Inferior parietal cortex (tissue), 1 donor: ENCODE results near the gene KRTAP4-8.
"Not testable (repeated sequence)": the region's sequence is repeated elsewhere in the genome, so short reads cannot be mapped to it uniquely, and the experiment has no call there.

ENCODE experiments used
- DNase-seq: peaks from one replicate; pipeline ENCODE4 v3.0.0-alpha.2; 2016; ENCODE audit errors: extremely low spot score

KRTAP4-8 gene

DNA sequence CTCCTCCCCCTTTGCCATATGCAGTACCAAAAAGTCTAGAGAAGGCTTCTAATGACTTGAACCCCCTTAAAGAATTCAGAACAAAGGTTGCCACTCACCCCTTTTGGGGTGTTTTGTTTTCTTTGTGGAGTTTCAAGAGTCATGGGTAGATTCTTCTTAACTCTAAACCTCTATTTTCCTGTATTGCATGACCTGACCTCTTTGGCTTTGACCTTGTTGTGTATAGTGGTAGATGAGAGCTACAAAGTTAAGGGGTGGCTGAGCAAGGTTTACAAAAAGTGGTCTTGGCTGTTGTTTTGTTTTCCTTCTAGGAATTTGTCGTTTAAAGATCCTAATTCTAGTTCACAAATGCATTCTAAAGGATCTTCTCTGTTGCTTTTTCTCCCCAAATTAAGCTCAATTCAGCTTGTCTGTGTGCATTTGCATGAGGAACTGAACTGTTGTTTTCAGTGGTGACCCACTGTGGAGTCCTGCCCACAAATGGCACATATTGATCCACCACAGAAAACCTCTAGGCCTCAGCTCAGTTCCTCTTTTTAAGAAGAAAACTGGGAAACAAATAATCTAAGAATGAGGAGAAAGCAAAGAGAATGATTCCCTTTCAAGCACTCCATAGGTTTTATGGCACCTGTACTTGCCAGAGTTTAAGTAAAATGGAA lies 10.9 kb upstream of the KRTAP4-8 start:
- DNase-seq: not testable (repeated sequence)

DNA sequence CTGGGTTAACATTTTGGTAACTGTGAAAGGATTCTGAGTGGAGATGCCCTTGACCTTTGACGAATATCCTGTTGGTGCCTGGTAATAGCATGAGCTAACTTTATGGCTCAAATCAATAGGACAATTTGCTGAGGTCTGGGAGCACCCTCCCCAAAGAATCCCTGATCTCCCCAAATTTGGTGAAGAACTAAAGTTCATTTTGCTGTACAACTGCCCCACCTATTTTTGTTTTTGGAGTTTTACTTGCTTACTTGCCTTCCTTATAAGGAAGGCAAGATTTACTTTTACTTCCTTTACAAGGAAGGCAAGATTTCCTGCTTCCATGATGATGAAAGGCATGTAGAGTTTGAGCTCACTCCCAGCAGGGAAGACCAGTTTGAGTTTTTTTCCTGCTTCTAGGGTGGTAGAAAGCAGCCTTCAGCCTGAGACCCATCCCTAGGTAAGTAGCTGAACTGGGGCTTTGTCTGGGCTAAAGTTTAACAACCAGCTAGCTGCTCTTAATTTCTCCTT lies 10.1 kb upstream of the KRTAP4-8 start:
- DNase-seq: no peak

DNA sequence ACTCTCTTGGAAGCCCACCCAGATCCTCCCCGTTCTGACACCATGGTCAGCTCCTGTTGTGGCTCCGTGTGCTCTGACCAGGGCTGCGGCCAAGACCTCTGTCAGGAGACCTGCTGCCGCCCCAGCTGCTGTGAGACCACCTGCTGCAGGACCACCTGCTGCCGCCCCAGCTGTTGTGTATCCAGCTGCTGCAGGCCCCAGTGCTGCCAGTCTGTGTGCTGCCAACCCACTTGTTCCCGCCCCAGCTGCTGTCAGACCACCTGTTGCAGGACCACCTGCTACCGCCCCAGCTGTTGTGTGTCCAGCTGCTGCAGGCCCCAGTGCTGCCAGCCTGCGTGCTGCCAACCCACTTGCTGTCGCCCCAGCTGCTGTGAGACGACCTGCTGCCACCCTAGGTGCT lies 7.4 kb upstream of the KRTAP4-8 start, which contains the start of gene KRTAP4-9:
TSS of gene KRTAP4-9 (plus strand) at position 43 of the 400 bp plus-strand sequence. CDS start at position 43, 0 bp downstream.
- not testable (repeated sequence) for DNase-seq

DNA sequence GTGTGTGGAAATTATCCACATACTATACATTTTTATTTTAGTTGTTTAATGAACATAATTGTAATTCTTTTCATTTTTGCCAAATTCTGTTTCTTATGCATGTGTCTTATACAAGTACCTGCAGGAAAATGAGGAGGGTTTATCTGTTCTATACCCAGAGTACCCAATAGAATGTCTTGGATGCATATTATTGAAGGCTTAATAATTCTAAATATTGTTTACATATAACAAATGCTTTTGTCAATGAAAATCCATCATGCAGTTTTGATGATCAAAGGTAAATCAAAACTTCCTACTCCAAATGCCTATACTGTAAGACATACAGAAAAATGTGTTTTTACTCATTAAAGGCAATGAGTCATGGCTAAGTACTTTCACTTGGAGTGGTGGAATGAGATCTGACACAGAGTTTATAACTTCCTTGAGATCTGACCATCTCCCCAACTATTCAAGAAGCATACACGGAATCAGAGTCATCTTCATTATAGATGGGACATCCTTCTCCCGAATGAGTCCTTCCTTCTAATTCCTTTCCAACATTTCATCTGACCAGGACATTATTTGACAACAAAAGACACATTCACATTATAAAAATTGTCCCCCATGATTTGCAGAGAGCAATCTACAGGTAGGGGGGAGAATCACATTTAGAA lies 6.6 kb upstream of the KRTAP4-8 start:
- not testable (repeated sequence) for DNase-seq

DNA sequence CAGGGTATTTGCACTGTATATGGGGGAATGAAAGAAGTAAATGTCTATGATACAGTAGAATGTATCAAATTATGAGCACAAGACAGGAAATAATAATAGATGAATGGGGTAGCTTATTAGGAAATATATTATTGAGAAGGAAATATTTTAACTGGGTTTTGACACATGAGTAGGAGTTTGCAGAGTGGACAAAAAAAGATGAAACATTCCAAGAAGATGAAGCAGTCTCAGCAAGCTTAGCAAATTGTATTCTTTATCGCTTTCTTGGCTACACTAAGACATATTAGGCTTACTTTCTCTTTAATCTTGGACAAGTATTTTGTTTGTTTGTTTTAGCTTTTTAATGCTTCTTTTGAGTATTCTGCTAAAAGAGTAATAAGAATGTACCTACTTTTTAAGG lies 6.0 kb upstream of the KRTAP4-8 start:
- DNase-seq: no peak

DNA sequence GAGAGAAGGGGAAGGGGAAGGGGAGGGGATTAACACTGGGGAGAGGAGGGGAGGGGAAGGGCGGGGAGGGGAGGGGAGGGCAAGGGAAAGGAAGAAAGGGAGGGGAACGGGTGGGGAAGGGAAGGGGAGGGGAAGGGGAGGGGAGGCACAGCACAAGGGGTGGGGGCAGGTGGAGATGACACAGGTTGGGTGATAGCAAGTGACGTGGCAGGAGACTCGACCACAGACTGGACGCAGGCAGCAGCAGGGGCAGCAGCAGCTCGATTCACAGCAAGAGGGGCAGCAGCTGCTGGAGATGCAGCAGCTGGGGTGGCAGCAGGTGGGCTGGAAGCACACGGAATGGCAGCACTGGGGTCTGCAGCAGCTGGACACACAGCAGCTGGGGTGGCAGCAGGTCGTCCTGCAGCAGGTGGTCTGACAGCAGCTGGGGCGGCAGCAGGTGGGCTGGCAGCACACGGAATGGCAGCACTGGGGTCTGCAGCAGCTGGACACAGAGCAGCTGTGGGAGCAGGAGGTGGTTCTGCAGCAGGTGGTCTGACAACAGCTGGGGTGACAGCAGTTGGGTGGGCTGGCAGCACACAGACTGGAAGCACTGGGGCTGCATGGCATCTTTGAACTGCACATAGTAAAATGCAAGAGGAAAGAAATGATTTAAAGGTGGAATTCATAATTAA lies 3.8 kb upstream of the KRTAP4-8 start, which contains the start of gene KRTAP4-16:
TSS of gene KRTAP4-16 (minus strand) at position 624 of the 674 bp plus-strand sequence. CDS start at position 624, 0 bp downstream.
- DNase-seq: no peak

DNA sequence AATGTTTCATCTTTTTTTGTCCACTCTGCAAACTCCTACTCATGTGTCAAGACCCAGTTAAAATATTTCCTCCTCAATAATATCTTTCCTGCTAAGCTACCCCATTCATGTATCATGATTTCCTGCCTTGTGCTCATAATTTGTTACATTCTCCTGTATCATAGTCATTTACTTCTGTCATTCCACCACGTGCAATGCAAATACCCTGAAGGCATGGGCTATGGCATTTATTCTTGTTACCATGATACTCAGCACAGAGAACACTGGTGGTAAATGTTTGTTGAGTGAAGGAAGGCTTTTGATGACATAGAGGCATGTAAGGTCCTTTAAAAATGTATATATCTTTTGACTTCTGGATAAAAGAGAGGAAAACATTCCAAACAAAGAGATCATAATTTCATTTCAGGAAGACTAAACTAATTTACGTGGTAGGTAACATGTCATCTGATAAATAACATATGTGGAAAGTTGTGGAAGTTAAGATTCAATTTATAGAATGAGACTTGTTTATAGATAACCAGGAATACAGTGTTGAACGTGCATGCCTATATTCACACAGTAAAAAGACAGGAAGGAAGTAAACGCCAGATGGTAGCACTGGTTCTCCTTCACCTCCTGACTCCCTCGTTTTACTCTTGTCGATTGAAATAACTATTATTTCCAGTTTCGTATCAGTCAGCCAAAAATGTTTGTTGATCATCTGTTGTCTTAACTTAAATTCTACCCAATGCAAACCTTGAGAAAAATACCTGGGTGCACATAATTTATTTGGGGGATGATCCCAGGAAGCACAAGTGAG lies 1.9 kb upstream of the KRTAP4-8 start:
- DNase-seq: not testable (repeated sequence)

DNA sequence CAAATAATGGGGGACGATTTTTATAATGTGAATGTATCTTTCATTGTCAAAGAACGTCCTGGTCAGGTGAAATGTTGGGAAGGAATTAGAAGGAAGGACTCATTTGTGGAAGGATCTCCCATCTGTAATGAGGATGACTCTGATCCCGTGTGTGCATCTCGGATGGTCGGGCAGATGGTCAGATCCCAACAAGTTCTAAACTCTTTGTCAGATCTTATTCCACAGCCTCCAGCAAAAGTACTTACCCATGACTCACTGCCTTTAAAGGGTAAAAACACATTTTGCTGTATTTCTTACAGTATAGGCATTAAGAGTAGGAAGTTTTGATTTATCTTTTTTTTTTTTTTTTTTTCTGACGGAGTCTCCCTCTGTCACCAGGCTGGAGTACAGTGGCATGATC lies 539 bp upstream of the KRTAP4-8 start:
- DNase-seq: no peak

DNA sequence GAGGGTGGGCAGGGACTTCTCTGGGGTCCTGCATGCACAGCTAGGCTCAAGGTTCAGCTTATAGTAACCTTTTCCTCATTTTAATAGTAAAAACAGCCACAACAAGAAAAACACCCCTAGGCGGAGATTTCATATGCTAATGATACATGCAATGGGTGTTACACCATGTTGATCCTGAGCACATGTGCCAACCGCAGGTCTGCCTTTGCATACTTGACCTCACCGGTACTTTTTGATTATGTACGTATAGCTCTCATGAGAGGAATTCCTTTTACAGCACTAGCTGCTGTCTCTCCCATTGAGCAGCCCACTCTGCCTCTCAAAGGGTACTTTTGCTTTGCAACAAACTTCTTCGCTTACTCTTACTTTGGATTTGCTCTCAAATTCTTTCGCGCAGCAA lies 1.9 kb downstream of the KRTAP4-8 start:
- DNase-seq: no peak

DNA sequence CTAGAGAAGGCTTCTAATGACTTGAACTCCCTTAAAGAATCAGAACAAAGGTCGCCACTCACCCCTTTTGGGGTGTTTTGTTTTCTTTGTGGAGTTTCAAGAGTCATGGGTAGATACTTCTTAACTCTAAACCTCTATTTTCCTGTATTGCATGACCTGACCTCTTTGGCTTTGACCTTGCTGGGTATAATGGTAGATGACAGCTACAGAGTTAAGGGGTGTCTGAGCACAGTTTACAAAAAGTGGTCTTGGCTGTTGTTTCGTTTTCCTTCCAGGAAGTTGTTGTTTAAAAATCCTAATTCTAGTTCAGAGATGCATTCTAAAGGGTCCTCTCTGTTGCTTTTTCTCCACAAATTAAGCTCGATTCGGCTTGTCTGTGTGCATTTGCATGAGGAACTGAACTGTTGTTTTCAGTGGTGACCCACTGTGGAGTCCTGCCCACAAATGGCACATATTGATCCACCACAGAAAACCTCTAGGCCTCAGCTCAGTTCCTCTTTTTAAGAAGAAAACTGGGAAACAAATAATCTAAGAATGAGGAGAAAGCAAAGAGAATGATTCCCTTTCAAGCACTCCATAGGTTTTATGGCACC lies 9.1 kb downstream of the KRTAP4-8 start:
- DNase-seq: not testable (repeated sequence)

DNA sequence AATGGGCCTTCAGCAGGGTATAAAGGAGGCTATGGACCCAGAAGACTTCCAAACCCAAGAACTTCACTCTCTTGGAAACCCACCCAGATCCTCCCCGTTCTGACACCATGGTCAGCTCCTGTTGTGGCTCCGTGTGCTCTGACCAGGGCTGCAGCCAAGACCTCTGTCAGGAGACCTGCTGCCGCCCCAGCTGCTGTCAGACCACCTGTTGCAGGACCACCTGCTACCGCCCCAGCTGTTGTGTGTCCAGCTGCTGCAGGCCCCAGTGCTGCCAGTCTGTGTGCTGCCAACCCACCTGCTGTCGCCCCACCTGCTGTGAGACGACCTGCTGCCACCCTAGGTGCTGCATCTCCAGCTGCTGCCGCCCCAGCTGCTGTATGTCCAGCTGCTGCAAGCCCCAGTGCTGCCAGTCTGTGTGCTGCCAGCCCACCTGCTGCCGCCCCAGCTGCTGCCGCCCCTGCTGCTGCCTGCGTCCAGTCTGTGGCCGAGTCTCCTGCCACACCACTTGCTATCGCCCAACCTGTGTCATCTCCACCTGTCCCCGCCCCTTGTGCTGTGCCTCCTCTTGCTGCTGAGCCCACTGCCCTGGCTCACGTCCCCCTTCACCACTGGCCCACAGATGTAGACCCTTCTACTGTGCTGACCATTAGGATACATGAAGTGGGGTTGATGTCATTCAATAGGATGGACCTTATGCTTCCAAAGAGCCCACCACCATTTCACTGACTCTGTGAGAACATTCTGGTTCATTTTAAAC lies 13.7 kb downstream of the KRTAP4-8 start, which contains the start of gene KRTAP4-7:
TSS of gene KRTAP4-7 (plus strand) at position 51 of the 757 bp plus-strand sequence. CDS start at position 108, 57 bp downstream.
- DNase-seq: not testable (repeated sequence)

DNA sequence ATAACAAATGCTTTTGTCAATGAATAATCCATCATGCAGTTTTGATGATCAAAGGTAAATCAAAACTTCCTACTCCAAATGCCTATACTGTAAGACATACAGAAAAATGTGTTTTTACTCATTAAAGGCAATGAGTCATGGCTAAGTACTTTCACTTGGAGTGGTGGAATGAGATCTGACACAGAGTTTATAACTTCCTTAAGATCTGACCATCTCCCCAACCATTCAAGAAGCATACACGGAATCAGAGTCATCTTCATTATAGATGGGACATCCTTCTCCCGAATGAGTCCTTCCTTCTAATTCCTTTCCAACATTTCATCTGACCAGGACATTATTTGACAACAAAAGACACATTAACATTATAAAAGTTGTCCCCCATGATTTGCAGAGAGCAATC lies 14.5 kb downstream of the KRTAP4-8 start:
- DNase-seq: not testable (repeated sequence)

DNA sequence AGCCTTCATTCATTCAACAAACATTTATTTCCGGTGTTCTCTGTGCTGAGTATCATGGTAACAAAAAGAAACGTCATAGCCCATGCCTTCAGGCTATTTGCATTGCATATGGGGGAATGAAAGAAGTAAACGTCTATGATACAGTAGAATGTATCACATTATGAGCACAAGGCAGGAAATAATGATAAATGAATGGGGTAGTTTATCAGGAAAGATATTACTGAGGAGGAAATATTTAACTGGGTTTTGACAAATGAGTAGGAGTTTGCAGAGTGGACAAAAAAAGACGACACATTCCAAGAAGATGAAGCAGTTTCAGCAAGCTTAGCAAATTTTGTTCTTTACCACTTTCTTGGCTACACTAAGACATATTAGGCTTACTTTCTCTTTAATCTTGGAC lies 15.3 kb downstream of the KRTAP4-8 start:
- no peak for DNase-seq

DNA sequence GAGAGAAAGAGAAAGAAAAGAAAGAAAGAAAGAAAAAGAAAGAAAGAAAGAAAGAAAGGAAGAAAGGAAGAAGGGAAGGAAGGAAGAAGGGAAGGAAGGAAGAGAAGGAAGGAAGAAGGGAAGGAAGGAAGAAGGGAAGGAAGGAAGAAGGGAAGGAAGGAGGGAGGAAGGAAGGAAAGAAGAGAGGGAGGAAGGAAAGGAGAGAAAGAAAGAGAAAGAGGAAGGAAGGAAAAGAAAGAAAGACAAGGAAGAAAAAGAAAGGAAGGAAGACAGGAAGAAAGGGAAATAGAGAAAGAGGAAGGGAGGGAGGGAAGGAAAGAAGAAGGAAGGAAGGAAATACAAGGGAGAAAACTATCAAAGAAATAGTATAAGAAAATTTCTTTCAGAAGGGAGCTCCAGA lies 21.2 kb downstream of the KRTAP4-8 start:
- DNase-seq: no peak

DNA sequence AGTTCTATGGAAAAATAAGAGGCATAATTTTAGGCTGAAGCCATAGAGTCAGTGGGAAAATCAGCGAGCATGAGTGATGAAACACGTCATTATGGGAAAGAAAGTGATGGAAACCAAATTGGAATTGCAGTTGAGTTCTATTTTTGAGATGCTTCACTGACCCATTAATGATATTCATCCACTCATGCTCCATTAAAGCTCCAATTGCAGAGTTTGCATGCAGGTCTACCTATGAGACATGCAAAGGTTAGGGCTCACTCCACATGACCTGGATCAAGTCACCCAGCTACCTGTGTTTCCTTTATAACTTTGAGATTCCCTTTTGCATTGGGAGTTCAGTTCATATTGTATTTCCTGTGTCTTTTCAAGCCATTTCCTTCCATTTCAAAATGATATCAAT lies 24.3 kb downstream of the KRTAP4-8 start:
- no peak for DNase-seq

DNA sequence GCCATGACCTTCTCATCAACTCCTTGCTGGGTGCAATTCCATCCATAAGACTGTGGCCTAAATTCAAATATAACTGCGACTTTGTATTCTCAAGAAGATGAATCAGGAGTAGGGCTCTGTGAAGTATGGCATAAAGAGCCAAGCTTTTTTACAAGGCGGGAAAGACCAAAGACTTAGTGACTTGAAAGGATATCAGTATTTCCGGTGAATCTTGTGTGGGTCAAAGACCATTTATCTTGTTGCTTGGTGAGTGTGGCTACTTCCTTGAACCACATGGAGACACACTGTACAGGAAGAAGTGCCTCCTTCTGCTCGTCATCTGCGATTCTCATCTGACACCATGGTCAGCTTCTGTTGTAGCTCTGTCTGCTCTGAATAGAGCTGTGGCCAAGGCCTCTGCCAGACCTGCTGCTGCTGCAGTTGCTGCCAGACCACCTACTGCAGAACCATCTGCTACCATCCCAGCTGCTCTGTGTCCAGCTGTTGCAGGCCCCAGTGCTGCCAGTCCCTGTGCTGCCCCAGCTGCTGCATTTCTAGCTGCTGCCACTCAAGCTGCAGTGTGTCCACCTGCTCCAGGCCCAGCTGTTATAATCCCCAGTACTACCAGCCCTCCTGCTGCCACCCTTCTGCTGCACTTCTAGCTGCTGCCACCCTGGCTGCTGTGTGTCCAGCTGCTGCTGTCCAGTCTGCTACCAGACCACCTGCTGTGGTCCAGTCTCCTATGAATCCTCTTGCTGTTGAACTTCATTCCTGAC lies 26.2 kb downstream of the KRTAP4-8 start:
- no peak for DNase-seq

DNA sequence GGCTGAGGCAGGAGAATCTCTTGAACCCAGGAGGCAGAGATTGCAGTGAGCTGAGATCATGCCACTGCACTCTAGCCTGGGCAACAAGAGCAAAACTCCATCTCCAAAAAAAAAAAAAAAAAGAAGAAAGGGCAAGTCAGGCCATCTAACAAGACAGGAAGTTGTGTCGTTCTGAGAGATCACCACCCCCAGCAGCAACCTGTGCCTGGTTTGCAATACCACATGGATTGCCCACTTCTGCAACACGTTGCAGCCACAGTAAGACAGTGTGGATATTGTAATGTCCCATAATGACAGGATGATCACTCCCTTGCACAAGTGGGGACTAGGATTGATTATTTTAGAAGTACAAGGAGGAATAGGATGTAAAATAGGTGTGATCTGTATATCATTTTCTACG lies 28.9 kb downstream of the KRTAP4-8 start:
- no peak for DNase-seq

DNA sequence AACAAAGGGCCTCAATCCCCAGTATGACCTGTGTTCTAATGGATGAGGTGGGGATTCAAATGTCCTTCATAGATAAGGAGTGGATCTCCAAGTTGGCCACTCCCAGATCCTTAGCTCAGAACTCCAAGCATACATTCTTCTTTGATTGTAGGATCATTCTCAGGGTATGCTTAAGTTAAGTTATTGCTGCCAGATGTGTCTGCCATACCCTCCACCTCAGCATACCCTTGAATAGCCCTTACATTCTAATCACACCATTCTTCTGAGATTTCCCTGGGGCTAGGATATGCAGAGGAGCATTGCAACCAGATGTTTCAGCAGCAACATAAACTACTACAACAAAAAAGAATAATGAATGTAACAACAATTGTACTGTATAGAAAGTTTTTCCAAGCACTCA lies 30.7 kb downstream of the KRTAP4-8 start:
- no peak for DNase-seq

DNA sequence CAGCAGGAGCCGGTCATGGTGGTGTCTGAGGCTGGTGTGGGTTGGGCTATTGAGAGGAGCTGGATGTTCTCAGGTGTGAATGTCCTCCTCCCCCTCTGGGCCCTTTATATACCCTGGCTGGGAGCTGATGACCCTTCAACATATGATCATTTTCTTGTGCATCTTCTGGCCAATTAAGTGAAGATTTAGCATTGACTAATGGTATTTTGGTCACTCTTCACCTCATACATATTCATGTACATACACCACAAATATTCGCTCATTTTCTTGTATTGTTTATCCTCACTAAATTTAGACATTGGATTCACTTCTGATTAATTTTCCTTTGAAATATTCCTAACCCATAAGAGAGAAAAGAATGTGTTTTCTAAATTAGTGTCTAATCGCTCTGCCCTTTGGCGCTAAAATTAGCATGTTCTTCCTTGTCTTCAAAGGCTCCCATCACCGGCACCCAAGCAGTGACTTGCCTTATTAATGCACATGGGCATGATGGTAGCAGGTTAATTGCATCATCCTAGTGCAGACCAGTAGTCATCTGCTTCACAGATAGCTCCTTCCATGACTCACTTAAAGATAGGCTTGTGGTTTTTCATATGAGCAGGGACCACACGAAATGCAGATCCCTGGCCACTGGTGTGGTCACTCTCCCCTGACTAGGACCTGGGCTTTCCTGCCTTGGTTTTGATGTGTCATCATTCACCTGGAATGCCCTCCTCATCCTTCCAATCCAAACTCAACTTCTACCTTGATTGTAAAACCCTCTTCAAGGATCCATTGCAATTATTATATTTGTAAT lies 31.9 kb downstream of the KRTAP4-8 start, which contains the start of gene KRTAP2-4:
TSS of gene KRTAP2-4 (minus strand) at position 51 of the 796 bp plus-strand sequence. CDS start at position 17, 34 bp downstream.
- DNase-seq: no peak
